HL-60 (cell line): Measurements from ENCODE around the gene MED17.

Source experiments
- CTCF ChIP-seq: IDR thresholded peaks from one replicate; pipeline ENCODE4 v1.5.1; 2011; ENCODE audit warnings: low read length, control low read depth, inconsistent platforms; ENCODE audit not compliant: insufficient read depth
- GABPA ChIP-seq: IDR thresholded peaks from 2 replicates; pipeline ENCODE4 v1.6.1; 2012; ENCODE audit warnings: low read depth
- POLR2AphosphoS5 ChIP-seq: IDR thresholded peaks from 2 replicates; pipeline ENCODE4 v1.6.1; 2012; ENCODE audit warnings: low read depth
- REST ChIP-seq: IDR thresholded peaks from 2 replicates; pipeline ENCODE4 v1.6.1; 2012; ENCODE audit warnings: low read depth; ENCODE audit not compliant: insufficient replicate concordance
- SPI1 ChIP-seq: IDR thresholded peaks from 2 replicates; pipeline ENCODE4 v1.6.1; 2012; ENCODE audit warnings: low read depth, mild to moderate bottlenecking, borderline replicate concordance

GRCh38 chr11:93773045-93773477 is 11.0 kb upstream of the MED17 start:
- TF ChIP-seq CTCF (no peak), POLR2AphosphoS5 (no peak), REST (peak; percentile 87), SPI1 (no peak), GABPA (no peak)
